DND-41 (cell line): ENCODE results near the gene LCN2.

Source experiments
- ATAC-seq: fragments of 200-7000 bp; cut with Tn5 transposase; 3 replicates; pipeline ENCODE4 v1.9.1; 2021; ENCODE audit warnings: low read depth; ENCODE audit not compliant: insufficient read depth
- DNase-seq: peaks from one replicate; pipeline ENCODE4 v3.0.0-alpha.2; 2020
- H2AFZ ChIP-seq: 2 replicates; pipeline ENCODE4 v1.6.0; 2012; ENCODE audit warnings: low read depth, low read length
- H3K27ac ChIP-seq: 2 replicates; pipeline ENCODE4 v1.5.1; 2012; ENCODE audit warnings: low read length, inconsistent platforms
- H3K27me3 ChIP-seq: fragments of 200-600 bp; sonication (generic); 2 replicates; pipeline ENCODE4 v1.6.0; 2012; ENCODE audit warnings: low read length, mild to moderate bottlenecking, inconsistent platforms; ENCODE audit not compliant: insufficient read depth, poor library complexity
- H3K36me3 ChIP-seq: 2 replicates; pipeline ENCODE4 v1.5.1; 2012; ENCODE audit warnings: low read length, inconsistent platforms; ENCODE audit not compliant: insufficient read depth
- H3K4me1 ChIP-seq: 2 replicates; pipeline ENCODE4 v1.5.1; 2012; ENCODE audit warnings: mild to moderate bottlenecking, low read length; ENCODE audit not compliant: insufficient read depth
- H3K4me2 ChIP-seq: 2 replicates; pipeline ENCODE4 v1.6.0; 2012; ENCODE audit warnings: mild to moderate bottlenecking, moderate library complexity, low read length, inconsistent platforms; ENCODE audit not compliant: insufficient read depth
- H3K4me3 ChIP-seq, 2 experiments: fragments of 200-600 bp in 1 of 2; shearing (Covaris generic) in 1 of 2; 2 replicates each; pipeline ENCODE4 v1.5.1; 2012 to 2016; ENCODE audit warnings: inconsistent platforms in 2 of 2, low read length in 2 of 2, mild to moderate bottlenecking in 2 of 2, low read depth in 1 of 2, moderate library complexity in 1 of 2
- H3K79me2 ChIP-seq: 2 replicates; pipeline ENCODE4 v1.6.0; 2012; ENCODE audit warnings: low read length, inconsistent platforms; ENCODE audit not compliant: insufficient read depth
- H3K9ac ChIP-seq: 2 replicates; pipeline ENCODE4 v1.6.0; 2012; ENCODE audit warnings: low read depth, mild to moderate bottlenecking, inconsistent platforms, low read length, moderate library complexity
- H3K9me3 ChIP-seq: 2 replicates; pipeline ENCODE4 v1.5.1; 2012; ENCODE audit warnings: low read length, moderate library complexity, mild to moderate bottlenecking, inconsistent platforms; ENCODE audit not compliant: insufficient read depth, severe bottlenecking
- H4K20me1 ChIP-seq: 2 replicates; pipeline ENCODE4 v1.6.0; 2012; ENCODE audit warnings: low read length; ENCODE audit not compliant: insufficient read depth
- CTCF ChIP-seq: IDR thresholded peaks from 2 replicates; pipeline ENCODE4 v1.5.1; 2012; ENCODE audit warnings: borderline replicate concordance, low read length, moderate library complexity, mild to moderate bottlenecking; ENCODE audit not compliant: poor library complexity, severe bottlenecking; ENCODE audit errors: extremely low read depth
- EZH2 ChIP-seq: IDR thresholded peaks from 3 replicates; pipeline ENCODE4 v1.6.1; 2012; ENCODE audit warnings: borderline replicate concordance, low read depth, mild to moderate bottlenecking, moderate library complexity, low read length, inconsistent platforms; ENCODE audit not compliant: severe bottlenecking

Gene LCN2

DNA sequence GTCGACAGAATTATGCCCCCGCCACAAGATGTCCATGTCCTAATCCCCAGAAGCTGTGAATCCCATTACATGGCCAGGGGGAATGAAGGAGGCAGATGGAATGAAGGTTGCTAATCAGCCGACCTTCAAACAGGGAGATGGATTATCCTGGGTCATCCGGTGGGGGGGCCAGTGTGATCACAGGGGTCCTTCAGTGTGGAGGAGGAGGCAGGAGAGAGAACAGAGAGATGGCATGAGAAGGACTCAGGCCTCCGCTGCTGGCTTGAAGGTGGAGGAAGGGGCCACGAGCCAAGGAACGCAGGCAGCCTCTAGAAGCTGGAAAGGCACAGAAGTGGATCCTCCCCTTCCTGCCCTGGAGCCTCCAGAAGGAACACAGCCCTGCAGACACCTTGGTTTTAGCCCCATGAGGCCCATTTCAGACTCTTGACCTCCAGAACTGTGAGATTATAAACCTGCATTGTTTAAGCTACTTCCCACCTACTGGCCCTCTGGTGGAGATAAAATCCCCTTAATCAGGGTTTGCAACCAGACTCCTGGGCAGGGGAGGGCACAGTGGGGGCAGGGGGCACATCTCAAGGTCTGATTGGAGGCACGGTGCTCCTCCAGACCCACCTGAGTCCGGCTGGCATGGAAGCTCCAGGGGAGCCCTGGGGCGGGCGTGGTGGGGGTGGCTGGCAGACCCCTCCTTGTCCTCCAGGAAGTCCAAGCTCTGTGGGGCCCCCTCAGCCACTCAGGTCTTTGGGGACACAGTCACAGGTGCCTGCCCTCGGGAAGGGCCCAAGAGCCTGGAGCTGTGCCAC is 35.5 kb upstream of the LCN2 start:
- peaks cover 18% of the 10 kb centered on the region for H3K36me3 ChIP-seq

DNA sequence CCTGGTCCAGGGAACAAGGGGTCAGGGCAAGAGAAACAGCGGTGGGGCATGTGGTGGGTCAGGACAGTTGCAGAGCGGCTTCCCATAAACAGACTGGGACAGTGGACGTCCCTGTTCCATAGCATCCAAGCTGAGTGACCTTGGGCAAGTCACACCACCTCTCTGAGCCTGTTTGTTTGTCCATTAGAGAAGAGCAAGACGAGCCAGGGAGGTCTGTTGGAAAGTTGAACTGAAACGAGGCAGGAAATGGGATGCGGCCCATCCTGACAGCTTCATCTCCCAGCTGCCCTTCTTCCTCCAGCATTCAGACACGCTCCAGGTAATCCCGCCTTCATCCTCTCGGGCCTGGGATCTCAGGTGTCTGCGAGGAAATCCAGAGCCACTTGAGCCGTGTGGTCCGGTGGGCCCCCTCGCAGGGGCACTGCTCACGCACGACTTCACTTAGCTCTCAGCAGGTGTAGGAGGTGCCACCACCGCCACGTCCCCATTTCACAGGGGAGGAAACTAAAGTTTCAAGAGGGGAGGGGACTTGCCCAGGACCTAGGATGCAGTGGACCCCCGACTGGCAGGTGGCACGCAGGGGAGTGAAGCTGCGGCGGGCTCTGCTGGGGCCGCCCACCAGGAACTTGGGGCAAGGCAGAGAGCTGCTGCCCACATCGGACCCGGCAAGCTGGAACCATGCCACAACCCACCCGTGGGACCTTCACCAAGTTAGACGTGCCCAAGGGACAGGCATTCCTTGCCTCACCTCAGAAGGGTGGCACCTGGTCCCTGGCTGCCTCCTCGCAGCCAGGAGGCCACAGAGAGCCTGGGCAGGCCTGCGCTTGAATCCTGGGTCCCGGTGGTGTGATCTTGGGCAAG is 34.7 kb upstream of the LCN2 start:
- Histone ChIP-seq H3K9ac (no peak overlapping the region), H3K4me1 (peaks cover 2% of the 10 kb centered on the region; the same call in 1 of the 2 replicates), H4K20me1 (0 out of 2 replicates have a peak, but pooled peaks cover 4% of the 10 kb centered on the region), H3K4me3 (no peak overlapping the region), H3K27me3 (no peaks in the 10 kb centered on the region), H3K27ac (no peak overlapping the region), H3K9me3 (no peaks in the 10 kb centered on the region), H3K4me2 (no peak overlapping the region), H3K79me2 (no peaks in the 10 kb centered on the region), H3K36me3 (peaks cover 16% of the 10 kb centered on the region), H2AFZ (no peak overlapping the region)
- ATAC-seq = no peak
- TF ChIP-seq CTCF = no peak
- no peak for TF ChIP-seq EZH2
- DNase-seq = no peak

More for the DNA sequence above, 35.5 kb upstream of the LCN2 start:
- peaks cover 2% of the 10 kb centered on the region; the same call in 1 of the 2 replicates for H3K4me1 ChIP-seq
- TF ChIP-seq EZH2 (no peak), CTCF (no peak)
- H3K27ac ChIP-seq = no peak overlapping the region
- H4K20me1 ChIP-seq = 0 out of 2 replicates have a peak, but pooled peaks cover 4% of the 10 kb centered on the region
- no peak overlapping the region for H2AFZ ChIP-seq
- no peak overlapping the region for H3K9ac ChIP-seq
- no peak for DNase-seq
- H3K4me3 ChIP-seq = no peak overlapping the region
- no peaks in the 10 kb centered on the region for H3K27me3 ChIP-seq
- H3K9me3 ChIP-seq = no peaks in the 10 kb centered on the region
- H3K4me2 ChIP-seq = no peak overlapping the region
- no peaks in the 10 kb centered on the region for H3K79me2 ChIP-seq
- ATAC-seq = no peak

GRCh38 chr9:128115187-128116103 is 33.8 kb upstream of the LCN2 start:
- 0 out of 2 replicates have a peak, but pooled peaks cover 4% of the 10 kb centered on the region for H4K20me1 ChIP-seq
- peaks cover 2% of the 10 kb centered on the region; the same call in 1 of the 2 replicates for H3K4me1 ChIP-seq
- no peak for ATAC-seq
- no peak overlapping the region for H3K27ac ChIP-seq
- H3K9ac ChIP-seq = no peak overlapping the region
- H3K36me3 ChIP-seq = peaks cover 16% of the 10 kb centered on the region
- H3K9me3 ChIP-seq = no peaks in the 10 kb centered on the region
- TF ChIP-seq CTCF (no peak), EZH2 (no peak)
- no peak for DNase-seq
- no peak overlapping the region for H3K4me3 ChIP-seq
- H2AFZ ChIP-seq = no peak overlapping the region
- no peak overlapping the region for H3K4me2 ChIP-seq
- no peaks in the 10 kb centered on the region for H3K79me2 ChIP-seq
- H3K27me3 ChIP-seq = no peaks in the 10 kb centered on the region
